Tibial artery (tissue), 4 donors: ENCODE measurements around the gene NHEJ1.

ENCODE experiments used
- DNase-seq, 2 donors: peaks; one replicate each; pipeline ENCODE4 v3.0.0-alpha.2; 2019
- H3K27ac ChIP-seq, 2 donors: fragments of 200-600 bp; sonication (generic) in 1 of 2; 1 replicate in 1 of 2; 2 replicates in 1 of 2; pipeline ENCODE4 v1.5.1; 2018 to 2019; ENCODE audit warnings: mild to moderate bottlenecking in 1 of 2
- H3K27me3 ChIP-seq, 2 donors: fragments of 200-600 bp; sonication (generic) in 1 of 2; one replicate each; pipeline versions ENCODE4 v1.5.1 to v1.6.0; 2016 to 2019
- H3K36me3 ChIP-seq, 3 donors: fragments of 200-600 bp; sonication (generic) in 2 of 3; one replicate each; pipeline ENCODE4 v1.5.1; 2016 to 2019; ENCODE audit warnings: mild to moderate bottlenecking in 2 of 3
- H3K4me1 ChIP-seq, 4 donors: fragments of 200-600 bp; sonication (generic) in 2 of 4; 1 replicate in 3 of 4; 2 replicates in 1 of 4; pipeline ENCODE4 v1.5.1; 2016 to 2019
- H3K4me3 ChIP-seq, 2 donors: fragments of 200-600 bp; sonication (generic) in 1 of 2; 1 replicate in 1 of 2; 2 replicates in 1 of 2; pipeline ENCODE4 v1.5.1; 2018 to 2019; ENCODE audit warnings: mild to moderate bottlenecking in 2 of 2
- H3K9me3 ChIP-seq, 3 donors: fragments of 200-600 bp; sonication (generic) in 1 of 3; one replicate each; pipeline ENCODE4 v1.5.1; 2016 to 2019
- intact Hi-C: fragments of 100-400 bp; cut with DNase I; formaldehyde crosslinking; loops from one replicate; pipeline ENCODE4 v1.15.0; 2023; ENCODE audit warnings: low total_unique reads
- TF ChIP-seq, protein P1 (sequence below), 2 experiments: fragments of 200-600 bp in 1 of 2; fragments of 450-650 bp in 1 of 2; IDR thresholded peaks; one replicate each; pipeline ENCODE4 v1.5.1; 2017 to 2019; ENCODE audit warnings: antibody characterized with exemption in 2 of 2, mild to moderate bottlenecking in 1 of 2, moderate library complexity in 1 of 2

NHEJ1 gene

GRCh38 chr2:219140722-219141121 lies 19.9 kb downstream of the NHEJ1 start:
- intact Hi-C loops, result no loop called here
- H3K27me3 ChIP-seq, result no peaks in the 10 kb centered on the region
- no peak overlapping the region for H3K4me3 ChIP-seq
- H3K4me1 ChIP-seq, result peaks cover 0 to 11% (median 3%) of the 10 kb centered on the region in 4 donors
- no peak overlapping the region for H3K27ac ChIP-seq
- TF ChIP-seq, protein P1, sequence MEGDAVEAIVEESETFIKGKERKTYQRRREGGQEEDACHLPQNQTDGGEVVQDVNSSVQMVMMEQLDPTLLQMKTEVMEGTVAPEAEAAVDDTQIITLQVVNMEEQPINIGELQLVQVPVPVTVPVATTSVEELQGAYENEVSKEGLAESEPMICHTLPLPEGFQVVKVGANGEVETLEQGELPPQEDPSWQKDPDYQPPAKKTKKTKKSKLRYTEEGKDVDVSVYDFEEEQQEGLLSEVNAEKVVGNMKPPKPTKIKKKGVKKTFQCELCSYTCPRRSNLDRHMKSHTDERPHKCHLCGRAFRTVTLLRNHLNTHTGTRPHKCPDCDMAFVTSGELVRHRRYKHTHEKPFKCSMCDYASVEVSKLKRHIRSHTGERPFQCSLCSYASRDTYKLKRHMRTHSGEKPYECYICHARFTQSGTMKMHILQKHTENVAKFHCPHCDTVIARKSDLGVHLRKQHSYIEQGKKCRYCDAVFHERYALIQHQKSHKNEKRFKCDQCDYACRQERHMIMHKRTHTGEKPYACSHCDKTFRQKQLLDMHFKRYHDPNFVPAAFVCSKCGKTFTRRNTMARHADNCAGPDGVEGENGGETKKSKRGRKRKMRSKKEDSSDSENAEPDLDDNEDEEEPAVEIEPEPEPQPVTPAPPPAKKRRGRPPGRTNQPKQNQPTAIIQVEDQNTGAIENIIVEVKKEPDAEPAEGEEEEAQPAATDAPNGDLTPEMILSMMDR (IDR thresholded peaks at IDR 0.05), result no peak
- H3K36me3 ChIP-seq, result peaks cover 26 to 55% (median 29%) of the 10 kb centered on the region in 3 donors
- H3K9me3 ChIP-seq, result no peaks in the 10 kb centered on the region
- no peak for DNase-seq

DNA sequence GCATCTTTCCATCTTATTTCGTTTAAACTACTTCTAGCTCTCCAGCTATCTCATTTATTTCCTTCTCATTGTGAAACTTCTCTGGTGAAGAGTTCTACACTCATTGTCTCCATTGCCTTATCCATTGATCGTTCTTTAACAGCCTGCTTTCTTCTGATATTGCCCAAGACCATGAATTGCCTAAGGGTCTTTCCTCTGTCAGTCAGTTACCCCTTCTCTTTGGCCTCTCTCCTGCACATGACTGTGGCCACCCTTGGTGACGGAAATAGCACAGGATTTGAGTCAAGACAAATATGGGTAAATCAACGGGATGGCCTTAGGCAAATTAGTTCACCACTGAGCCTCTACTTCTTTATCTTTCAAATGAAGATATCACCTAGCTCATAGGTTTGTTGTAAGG lies 26.6 kb downstream of the NHEJ1 start:
- no peak overlapping the region for H3K4me3 ChIP-seq
- DNase-seq, result no peak
- H3K4me1 ChIP-seq, result peaks cover 0 to 12% (median 0%) of the 10 kb centered on the region in 4 donors
- H3K27me3 ChIP-seq, result no peaks in the 10 kb centered on the region
- intact Hi-C loops, result no loop called here
- TF ChIP-seq, protein P1 (IDR thresholded peaks at IDR 0.05), result no peak
- peaks cover 0 to 9% (median 4%) of the 10 kb centered on the region in 3 donors for H3K36me3 ChIP-seq
- no peaks in the 10 kb centered on the region for H3K9me3 ChIP-seq
- H3K27ac ChIP-seq, result no peak overlapping the region

DNA sequence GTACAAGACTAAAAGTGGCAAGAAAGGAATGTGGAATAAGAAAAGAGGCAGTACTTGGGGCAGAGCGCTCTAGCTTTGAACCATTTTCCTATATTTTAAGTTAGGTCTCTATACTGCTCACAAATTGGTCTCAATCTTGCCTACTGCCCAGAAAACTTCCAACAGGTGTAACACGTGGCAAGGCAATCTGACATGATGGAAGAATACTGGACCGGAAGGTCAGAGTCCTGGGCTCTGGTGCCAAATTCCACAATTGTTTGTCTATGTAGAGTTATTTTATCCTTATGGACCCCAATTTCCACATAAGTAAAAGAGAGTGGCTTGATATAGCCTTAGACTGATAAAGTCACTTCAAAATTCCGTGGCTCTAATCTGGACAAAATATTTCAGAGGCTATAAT lies 28.9 kb downstream of the NHEJ1 start:
- no peak overlapping the region for H3K27ac ChIP-seq
- TF ChIP-seq, protein P1 (IDR thresholded peaks at IDR 0.05), result no peak
- no peaks in the 10 kb centered on the region for H3K9me3 ChIP-seq
- peaks cover 0 to 4% (median 0%) of the 10 kb centered on the region in 3 donors for H3K36me3 ChIP-seq
- DNase-seq, result no peak
- intact Hi-C loops, result no loop called here
- H3K4me3 ChIP-seq, result no peak overlapping the region
- peaks cover 0 to 19% (median 3%) of the 10 kb centered on the region in 4 donors for H3K4me1 ChIP-seq
- no peaks in the 10 kb centered on the region for H3K27me3 ChIP-seq

GRCh38 chr2:219131327-219131726 lies 29.3 kb downstream of the NHEJ1 start:
- H3K36me3 ChIP-seq, result peaks cover 0 to 4% (median 0%) of the 10 kb centered on the region in 3 donors
- no peak overlapping the region for H3K27ac ChIP-seq
- intact Hi-C loops, result no loop called here
- TF ChIP-seq, protein P1 (IDR thresholded peaks at IDR 0.05), result no peak
- no peaks in the 10 kb centered on the region for H3K27me3 ChIP-seq
- no peaks in the 10 kb centered on the region for H3K9me3 ChIP-seq
- DNase-seq, result no peak
- peaks cover 0 to 23% (median 3%) of the 10 kb centered on the region in 4 donors for H3K4me1 ChIP-seq
- H3K4me3 ChIP-seq, result no peak overlapping the region

- TF ChIP-seq, protein P1 (IDR thresholded peaks at IDR 0.05), result no peak
- Histone ChIP-seq H3K4me3 (no peak overlapping the region), H3K9me3 (no peaks in the 10 kb centered on the region), H3K4me1 (peaks cover 0 to 23% (median 10%) of the 10 kb centered on the region in 4 donors), H3K27ac (no peak overlapping the region), H3K36me3 (peaks cover 0 to 4% (median 0%) of the 10 kb centered on the region in 3 donors), H3K27me3 (no peaks in the 10 kb centered on the region)
- no peak for DNase-seq
- intact Hi-C loops, result no loop called here
Observed at GRCh38 chr2:219129589-219129988, 31.0 kb downstream of the NHEJ1 start.

DNA sequence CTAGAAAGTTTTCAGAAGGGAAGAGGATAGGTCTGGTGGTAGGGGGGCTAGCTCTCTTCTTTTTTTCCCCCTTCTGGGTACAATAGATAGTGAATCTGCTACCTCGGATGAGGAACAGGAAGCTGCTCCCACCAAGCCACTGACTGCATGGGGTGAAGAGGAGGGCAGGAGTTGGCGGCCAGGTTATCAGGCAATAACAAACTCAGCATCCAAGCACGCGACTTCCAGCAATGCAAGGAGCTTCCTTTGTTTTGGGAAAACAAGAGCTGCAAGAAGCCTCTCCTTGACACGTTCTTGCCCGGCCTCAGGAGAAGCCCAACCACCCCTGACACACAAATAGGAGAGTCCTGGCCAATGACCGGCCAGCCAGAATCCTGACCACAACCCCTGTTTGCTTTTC lies 32.2 kb downstream of the NHEJ1 start:
- Histone ChIP-seq H3K27ac (no peak overlapping the region), H3K4me3 (no peak overlapping the region), H3K4me1 (peaks cover 0 to 30% (median 10%) of the 10 kb centered on the region in 4 donors), H3K36me3 (peaks cover 0 to 4% (median 0%) of the 10 kb centered on the region in 3 donors), H3K9me3 (no peaks in the 10 kb centered on the region), H3K27me3 (no peaks in the 10 kb centered on the region)
- TF ChIP-seq, protein P1 (IDR thresholded peaks at IDR 0.05), result no peak
- DNase-seq, result no peak
- intact Hi-C loops, result no loop called here
